ENCODE results near the gene AHNAK2. TPM values are rescaled to one million over a fixed set of nuclear protein-coding genes. Genes with fewer than 3 reads are reported as not detected.

The AHNAK2 gene
- polyA plus RNA-seq, 4 donors: 1.3 to 2.1 (median 1.8) TPM

- no peak for DNase-seq (ENCODE audit: low read depth in 4 of 4, low spot score in 3 of 4)
Observed at GRCh38 chr14:104974665-104975390, 3.3 kb downstream of the AHNAK2 start.

DNA sequence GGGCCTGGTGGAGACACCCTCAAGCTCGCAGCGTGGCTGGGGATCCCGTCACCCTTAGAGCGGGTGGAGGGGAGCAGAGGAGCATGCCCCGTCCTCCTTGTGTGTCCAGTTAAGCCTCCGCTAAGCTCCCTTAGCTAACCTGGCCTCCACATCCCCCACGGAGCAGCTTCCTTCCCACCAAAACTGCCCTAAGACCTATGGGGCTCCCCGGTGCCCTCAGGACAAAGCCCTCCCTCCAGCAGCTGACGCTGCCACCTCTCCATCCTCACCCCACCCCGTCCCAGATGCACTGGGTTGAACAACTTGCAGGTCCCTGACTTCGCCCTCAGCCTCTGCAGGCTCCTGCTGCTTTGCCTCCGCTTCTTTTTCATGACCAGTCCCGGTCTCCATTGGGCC is 4.0 kb downstream of the AHNAK2 start:
- no peak for DNase-seq (ENCODE audit: low read depth in 4 of 4, low spot score in 3 of 4)

DNA sequence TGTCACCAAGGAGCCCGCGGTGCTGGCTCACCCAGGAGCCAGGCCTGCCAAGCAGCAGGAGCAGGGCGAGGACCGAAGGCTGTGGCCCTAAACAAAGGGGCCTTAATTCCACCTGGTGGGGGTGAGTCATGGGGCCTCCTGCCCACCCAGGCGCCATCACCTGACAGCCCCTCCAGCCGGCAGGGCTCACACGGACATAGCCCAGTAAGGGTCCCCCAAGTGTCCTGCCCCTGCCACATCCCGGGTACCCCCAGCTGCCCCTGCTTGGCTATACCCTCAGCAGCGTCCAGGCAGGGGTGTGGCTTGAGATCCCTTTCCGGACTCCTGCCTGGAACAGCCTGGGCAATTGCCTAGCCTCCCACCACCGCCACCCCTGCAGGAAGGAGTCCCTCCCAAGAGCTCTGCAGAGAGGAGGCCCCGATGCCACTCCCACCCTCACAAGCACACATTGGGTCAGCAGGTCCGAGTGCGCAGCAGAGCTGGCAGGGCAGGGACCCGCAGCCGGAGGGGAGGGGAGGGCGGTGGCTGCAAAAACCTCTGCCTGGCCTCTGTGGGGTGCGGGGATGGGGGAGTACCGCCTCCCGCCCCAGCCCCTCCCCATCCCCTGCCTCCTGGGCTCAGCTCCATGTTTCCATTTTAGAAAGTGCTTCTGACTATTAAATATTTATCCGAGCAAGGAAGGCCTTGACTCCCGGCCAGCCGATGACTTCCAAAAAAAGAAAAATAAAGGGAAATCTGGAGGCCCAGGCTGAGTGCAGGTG is 4.6 kb downstream of the AHNAK2 start:
- DNase-seq (ENCODE audit: low read depth in 4 of 4, low spot score in 3 of 4): no peak

DNA sequence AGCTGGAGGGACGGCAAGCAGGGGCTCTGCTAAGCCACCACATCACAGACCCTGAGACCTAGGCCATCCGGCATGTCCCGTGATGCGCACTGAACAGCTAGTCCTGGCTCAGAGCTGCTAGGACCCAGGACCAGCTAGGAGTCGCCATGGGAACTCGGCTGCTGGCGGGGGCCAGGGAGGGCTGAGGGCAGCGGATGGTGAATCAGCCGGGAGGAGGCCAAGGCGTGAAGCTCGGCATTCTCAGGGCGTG is 5.1 kb downstream of the AHNAK2 start:
- DNase-seq (ENCODE audit: low read depth in 4 of 4, low spot score in 3 of 4): no peak

GRCh38 chr14:104972301-104973134 is 5.7 kb downstream of the AHNAK2 start:
- no peak for DNase-seq (ENCODE audit: low read depth in 4 of 4, low spot score in 3 of 4)

GRCh38 chr14:104971447-104972240 is 6.5 kb downstream of the AHNAK2 start:
- no peak for DNase-seq (ENCODE audit: low read depth in 4 of 4, low spot score in 3 of 4)

DNA sequence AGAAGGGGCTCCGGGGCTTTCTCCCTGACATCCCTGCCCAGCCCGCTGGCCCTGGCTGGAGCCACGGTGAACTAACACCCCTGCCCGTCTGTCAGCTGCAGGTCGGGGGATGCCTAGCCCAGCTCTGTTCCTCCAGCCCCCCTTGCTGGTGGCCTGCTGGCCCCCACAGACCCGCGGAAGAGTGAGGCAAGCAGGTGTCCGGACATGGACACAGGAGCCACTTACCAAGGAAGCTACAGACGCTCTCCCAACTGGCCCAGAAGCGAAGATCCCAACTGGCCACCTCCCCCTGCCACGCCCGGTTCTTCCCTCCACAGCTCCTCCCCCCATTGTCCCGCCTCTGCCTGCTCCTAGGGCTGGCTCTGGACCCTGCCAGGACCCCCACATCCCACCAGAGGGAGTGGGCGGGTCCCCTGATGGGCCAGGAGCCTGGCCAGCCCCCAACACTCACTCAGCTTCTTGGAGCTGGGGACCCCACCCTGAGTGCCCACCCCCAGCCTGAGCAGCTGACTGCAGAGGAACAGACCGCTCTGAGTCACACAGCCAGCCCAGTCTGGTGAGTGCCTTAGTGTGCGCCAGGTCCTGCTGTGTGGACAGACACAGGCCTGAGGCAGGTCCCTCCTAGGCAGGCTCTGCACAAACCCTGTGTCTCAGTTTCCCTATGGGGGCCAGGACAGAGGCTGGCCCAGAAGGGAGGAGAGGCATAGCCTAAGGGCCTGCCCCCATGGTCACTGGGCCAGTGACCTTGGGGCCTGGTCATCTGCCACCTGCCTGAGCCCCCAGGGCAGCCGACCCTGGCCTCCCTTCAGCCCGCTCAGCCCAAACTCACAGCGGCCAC is 7.7 kb downstream of the AHNAK2 start:
- DNase-seq (ENCODE audit: low read depth in 4 of 4, low spot score in 3 of 4): no peak

- no peak for DNase-seq (ENCODE audit: low read depth in 4 of 4, low spot score in 3 of 4)
Observed at GRCh38 chr14:104969741-104970230, 8.4 kb downstream of the AHNAK2 start.

DNA sequence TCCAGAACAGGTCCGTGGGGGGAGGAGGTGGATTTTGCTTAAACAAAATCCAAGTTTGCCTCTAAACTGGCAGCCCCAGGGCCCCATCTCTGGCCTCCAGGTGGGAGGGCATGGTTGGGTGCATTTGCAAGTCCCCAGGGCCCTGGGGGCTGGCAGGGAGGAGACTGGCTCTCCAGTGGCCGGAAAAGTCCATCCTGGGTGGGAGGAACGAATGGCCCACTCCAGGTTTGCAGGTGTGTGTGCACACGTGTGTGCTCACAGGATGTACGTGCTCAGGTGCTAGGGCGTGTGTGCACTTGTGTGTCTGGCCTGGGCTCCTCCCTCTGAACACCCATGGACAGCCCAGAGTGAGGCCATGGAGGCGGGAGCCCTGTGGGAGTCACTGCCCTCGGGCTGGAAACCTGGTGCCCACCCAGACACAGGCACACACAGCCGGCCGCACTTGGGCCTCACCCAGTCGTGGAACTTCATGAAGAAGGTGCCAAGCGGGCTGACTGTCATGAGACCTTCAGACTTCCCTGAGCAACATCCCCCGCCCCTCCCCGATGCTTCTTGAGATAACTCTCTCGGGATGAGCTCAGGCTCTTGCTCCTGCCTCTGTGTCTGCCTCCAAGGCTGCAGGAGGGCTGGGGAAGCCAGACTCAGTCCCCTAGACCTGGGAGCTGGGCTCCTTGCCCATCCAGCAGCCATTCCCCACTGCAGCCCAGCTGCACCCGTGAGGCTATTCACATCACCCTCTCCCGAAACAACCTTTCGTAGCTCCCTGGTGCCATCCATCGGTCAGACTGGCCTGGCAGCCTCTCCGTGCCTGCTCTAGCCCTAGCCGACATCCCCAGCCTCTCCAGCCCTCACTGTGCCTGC is 9.4 kb downstream of the AHNAK2 start:
- no peak for DNase-seq (ENCODE audit: low read depth in 4 of 4, low spot score in 3 of 4)

- no peak for DNase-seq (ENCODE audit: low read depth in 4 of 4, low spot score in 3 of 4)
Observed at GRCh38 chr14:104968153-104968527, 10.0 kb downstream of the AHNAK2 start.

- DNase-seq (ENCODE audit: low read depth in 4 of 4, low spot score in 3 of 4): no peak
Observed at GRCh38 chr14:104967386-104968152, 10.6 kb downstream of the AHNAK2 start.

DNA sequence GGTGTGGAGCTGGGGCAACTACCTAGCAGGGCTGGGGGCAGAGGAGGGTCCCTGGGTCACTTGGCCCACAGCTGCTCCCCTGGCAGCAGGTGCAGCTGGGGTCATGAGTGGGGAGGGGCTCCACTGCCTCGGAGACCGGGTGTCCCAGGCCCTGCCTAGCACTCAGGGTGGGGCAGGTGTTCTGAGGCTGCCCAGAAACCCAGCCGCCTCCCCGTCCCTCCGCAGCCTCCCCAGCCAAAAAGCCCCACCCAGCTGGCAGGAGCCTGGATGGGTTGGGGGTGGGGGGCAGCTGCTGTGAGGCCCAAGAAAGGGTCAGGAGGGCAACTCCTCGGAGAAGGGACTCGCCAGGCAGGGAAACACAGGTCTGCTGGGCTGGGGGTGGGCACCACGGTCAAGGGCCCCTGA is 11.2 kb downstream of the AHNAK2 start:
- DNase-seq (ENCODE audit: low read depth in 4 of 4, low spot score in 3 of 4): no peak

DNA sequence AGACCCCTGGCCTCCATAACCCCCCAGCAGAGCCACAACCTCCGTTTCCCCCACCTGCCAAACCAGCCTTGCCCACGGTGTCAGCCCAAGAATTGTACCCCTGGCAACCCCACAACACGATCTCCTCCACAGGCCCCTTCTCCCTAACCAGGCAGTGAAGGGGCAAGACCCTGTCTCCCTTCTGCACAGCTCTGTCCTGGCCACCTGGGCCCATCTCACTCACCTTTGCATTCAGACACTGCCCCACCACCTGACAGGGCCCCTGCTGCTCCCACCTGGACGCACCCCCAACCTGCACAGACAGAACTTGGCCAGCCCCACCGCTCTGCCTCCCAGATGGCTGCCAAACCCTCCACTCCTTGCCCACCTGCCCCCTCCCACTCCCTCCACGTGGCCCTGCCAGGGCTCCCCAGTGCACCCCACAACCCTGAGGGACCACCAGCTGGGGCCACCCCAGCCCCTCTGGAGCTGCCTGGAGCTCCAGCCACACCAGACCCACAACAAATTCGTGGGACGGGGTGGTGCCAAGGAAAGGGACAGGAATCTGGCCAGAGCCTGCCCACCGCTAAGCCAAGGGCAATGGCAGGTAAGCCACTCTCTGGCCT is 11.8 kb downstream of the AHNAK2 start:
- no peak for DNase-seq (ENCODE audit: low read depth in 4 of 4, low spot score in 3 of 4)

GRCh38 chr14:104965561-104966231 is 12.5 kb downstream of the AHNAK2 start:
- no peak for DNase-seq (ENCODE audit: low read depth in 4 of 4, low spot score in 3 of 4)

- no peak for DNase-seq (ENCODE audit: low read depth in 4 of 4, low spot score in 3 of 4)
Observed at GRCh38 chr14:104964546-104964945, 13.6 kb downstream of the AHNAK2 start.

DNA sequence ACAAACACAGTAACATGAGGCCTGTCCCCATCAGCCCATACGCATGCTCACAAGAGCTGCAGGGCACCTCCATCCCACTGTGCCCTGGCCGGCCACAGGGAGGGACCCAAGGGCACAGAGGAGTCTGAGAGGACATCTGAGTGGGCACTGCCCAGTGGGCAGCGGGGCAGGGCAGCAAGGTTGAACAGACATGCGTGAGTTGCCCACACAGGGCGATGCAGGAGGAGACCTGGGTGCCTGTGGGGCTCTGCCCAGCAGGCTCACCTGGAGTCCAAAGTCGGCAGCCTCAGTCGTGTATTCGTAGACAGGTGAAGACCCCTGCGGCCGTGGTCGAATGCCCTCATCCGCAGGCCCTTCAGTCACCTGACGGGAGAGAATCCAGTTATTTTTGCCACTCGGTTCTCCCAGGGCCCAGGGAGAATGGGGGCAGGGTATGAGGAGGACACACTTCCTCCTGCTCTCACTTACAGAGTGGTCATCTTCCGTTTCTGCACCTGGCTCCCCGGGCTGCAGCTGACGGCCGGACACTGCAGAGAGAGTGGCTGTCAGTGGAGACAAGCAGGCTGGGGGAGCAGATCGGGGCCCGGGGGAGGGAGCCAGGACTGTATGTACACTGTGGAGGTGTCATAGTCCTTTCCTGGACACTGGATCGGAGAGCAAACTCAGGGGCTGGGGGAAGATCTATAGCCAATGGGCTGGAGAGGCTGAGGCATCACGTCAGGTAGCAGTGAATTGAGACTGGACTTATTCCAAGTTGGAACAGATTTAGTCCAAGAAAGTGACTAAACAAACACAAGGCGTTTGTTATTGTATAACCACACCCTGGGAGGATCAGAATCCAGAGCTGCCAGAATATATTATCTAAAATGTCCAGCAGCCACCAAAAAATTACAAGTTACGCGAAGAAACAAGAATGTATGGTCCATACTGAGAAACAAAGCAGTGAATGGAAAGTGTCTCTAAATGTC is 20.7 kb downstream of the AHNAK2 start:
- no peak for DNase-seq (ENCODE audit: low read depth in 4 of 4, low spot score in 3 of 4)
